ENCODE measurements around the gene PGF.

PGF gene

DNA sequence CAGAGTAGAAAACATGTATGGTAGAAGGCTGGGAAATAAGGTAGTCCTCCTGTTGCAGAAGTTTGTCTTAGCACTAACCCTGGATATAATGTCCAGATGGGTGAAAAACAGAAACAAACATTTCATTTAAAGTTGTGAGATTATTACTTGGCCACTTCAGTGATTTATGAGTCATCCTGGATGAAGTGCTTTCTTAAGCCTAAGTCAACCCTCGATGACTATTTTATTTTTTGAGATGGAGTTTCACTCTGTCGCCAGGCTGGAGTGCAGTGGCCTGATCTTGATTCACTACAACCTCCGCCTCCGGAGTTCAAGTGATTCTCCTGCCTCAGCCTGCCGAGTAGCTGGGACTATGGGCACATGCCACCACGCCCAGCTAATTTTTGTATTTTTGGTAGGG lies 63.5 kb downstream of the PGF start:
- no peak for DNase-seq
